Stimulated activated CD4-positive, alpha-beta T cell treated with anti-CD3 and anti-CD28 coated beads, Interleukin-4, amount 100 ng/mL, for 1 hour (primary cell): ENCODE data around the gene RBM15.

Experiments
- DNase-seq: peaks from one replicate; pipeline ENCODE4 v3.0.0-alpha.2; 2020

The RBM15 gene

GRCh38 chr1:110338886-110339406 is at the start of gene RBM15:
Gene RBM15 (plus strand): TSS chr1:110339377. CDS start chr1:110339406, 29 bp downstream.
- peak; percentile 91 for DNase-seq

- no peak for DNase-seq
Observed at GRCh38 chr1:110291241-110292030, 47.7 kb upstream of the RBM15 start.

DNA sequence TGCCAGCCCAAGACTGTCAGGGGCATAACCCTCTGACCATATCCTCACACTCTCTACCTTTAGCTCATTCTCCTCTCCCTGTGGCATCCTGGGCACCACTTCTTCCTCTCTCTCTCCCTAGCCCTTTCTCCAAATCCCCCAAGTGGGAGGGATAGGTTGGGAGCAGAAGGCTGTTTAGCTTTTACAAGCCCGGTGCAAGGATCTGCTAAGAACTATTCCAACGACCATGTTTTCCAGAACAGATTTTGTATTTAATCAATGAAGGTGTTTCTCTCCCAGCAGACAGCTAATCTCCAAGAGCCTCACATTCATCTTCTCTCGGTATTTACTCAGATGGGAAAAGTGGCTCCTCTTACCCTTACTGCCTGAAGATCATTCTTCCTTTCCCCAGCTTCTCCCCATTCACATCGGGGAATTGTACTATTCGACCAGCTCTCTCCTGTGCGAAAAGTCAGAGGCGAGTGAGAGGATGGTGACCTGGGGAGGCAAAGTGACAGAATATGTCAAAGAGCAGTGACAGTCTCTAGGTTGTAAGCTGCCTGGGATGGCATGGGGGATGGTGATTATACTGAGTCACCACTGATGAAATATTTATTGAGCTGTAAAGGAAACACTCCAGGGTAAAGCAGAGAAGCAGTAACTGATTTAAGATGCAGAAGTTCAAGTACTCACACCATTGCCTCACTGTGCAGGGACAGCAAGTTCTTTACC is 47.0 kb upstream of the RBM15 start:
- DNase-seq: no peak

DNA sequence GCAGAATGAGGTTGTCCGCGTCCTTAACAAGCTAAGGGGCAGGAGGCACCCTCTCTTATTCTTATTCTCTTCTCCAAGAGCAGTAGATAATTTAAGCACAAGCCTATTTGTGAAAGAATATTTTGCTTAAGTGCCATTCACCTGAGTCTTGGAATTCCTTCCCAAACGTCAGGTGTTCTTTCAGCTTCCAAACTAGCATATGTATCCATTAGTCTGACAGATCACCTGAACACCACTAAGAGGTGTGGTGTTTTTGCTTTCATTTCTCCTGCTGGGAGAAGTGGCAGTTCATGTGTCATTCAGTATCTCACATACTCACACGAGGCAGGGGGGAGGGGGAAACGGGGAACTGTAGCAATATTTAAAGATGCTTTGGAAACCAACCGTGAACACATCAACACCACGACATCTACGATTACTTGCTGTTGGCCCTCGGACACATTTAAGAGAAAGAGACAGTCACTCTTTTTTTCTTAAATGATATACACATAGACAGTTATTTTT is 45.5 kb upstream of the RBM15 start:
- no peak for DNase-seq

DNA sequence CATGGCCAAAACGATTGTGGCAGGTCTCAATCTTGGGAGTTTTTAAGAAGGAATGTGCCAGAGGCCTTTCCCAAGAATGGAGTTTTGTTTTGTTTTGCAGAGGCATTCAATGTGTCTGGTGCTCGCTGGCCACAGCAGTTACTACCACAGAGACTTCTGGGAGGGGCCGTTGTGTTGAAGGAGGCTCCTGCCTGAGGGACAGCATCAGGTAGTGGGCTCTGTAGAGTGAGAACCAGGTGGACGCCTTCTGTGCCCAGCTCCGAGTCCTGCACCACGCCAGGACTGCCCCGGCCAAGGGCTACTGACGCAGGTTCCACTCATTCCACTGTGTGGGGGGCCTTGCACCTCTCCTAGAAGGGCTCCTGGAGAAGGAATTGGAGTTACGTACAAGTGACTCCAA is 44.9 kb upstream of the RBM15 start:
- no peak for DNase-seq

DNA sequence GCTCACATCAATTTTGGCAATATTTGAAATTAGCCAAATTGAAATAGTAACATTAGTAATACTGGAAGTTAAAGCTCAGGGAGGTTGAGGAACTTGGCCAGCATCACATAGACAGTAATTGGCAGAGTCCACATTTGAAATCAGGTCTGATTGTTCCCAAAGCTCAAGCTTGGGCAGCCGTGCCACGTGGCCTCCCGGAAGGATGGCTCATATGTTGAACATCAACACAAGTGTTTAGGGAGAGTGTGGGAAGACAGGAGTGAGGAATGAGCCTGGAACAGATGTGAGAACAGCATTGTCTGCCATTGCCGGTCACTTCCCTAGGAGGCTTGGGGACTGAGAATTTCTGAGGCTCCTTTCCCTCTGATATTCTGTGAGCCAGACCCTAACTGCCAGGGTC is 40.2 kb upstream of the RBM15 start:
- DNase-seq: no peak

DNA sequence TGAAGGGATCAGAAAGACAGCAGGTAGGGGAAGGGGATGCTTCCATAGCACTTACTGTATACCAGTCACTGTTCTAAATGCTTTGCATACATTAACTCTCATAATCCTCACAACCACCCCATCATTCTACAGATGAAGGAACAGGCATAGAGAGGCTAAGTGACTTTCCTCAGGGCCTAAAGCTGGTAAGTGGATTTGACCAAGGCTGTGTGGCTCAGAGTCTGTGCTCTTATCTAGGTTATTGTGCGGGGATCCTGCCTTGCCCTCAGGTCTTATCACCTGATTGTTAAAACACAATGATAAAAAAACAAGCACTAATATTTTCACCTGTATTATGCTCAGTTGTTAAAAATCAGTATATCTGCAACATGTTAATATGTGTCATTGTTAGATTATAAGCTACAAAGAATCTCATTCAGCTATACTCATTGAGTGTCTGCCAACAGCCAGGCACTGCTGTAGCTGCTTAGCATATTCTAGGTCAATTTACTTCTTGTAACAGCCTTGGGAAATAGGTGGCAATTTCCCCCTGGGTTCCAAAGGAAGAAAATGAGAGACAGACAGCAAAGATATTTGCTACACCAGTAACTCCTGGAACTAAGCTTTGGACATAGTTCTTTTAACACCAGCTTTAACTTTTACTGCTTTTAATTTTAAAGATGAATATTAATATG is 38.6 kb upstream of the RBM15 start:
- no peak for DNase-seq

DNA sequence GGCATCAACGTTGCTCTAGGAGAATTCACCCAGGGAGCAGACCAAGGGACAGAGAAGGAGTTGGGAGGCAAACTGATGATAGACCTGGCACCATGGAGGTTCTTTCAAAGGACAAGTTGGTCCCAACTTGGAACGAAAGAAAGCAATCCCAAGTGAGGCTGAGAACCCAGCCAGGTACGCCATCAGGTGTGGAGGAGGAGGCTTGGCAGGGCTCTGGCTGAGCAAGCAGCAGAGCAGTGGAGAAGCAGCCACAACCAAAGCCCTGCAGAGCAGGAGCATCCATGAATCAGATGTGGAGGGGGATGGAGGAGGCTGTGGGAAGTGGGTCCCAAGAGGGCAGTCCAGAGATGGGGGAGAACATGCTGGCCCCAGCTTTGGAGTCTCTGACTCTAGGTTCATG is 36.3 kb upstream of the RBM15 start:
- no peak for DNase-seq

DNA sequence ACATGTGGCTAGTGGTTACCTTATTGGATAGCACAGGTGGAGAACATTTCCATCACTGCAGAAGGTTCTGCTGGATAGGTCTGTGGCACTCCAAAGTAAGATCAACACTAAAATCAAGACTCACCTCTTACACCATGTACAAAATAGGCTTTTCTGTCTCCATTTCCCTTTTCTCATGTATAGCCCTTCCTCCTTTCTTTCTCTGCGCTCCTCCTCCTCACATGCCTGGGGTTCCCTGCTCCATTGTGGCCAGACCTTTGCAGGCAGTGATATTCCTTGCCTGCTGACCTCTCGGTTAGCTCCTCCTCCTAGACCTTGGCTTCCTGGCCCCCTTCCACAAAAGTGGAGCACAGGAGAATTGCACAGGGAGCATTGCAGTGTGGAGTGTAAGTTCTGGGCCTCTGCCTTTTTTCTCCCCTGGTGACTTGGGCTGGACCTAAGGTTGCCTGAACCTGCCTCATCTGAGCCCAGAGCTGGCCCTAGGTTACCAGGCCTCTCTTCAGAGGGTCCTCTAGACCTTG is 33.2 kb upstream of the RBM15 start:
- DNase-seq: no peak

GRCh38 chr1:110307239-110307974 is 31.8 kb upstream of the RBM15 start:
- DNase-seq: no peak

DNA sequence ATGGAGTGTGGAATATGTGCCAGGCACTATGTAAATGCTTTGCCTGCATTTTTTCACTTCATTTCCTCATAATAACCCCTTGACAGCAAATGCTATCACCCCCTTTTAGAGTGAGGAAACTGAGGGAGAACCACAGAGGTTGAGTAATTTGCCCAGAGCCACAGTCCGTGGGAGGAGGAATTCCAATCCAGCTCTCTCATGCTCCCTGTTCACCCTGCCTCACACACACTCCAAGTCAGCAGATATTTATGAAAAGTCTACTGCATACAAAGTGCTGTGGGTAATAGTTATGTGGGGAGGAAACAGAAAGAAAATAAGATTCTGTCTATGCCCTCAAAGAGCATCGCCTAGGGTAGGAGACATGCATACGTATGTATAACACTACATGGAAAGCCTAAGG is 30.9 kb upstream of the RBM15 start:
- DNase-seq: no peak

DNA sequence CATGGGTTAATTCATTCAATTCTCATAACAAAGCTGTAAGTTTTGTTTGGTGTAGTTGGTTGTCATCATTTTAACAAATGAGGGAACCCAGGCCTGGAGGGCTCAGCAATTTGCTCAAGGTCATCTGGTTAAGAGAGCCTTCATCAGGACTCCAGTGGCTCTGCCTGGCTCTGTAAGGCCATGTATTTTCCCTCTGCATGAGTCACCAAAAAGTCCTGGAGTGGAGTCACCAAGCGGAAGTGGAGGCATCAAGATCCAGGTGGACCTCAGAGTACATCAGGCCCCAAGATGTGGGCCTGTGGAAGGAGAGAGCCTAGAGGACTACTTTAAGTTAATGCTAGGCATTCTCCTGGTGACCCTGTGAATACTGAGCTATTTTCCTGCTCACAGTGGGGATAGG is 30.0 kb upstream of the RBM15 start:
- no peak for DNase-seq

GRCh38 chr1:110309767-110310166 is 29.4 kb upstream of the RBM15 start:
- DNase-seq: no peak

DNA sequence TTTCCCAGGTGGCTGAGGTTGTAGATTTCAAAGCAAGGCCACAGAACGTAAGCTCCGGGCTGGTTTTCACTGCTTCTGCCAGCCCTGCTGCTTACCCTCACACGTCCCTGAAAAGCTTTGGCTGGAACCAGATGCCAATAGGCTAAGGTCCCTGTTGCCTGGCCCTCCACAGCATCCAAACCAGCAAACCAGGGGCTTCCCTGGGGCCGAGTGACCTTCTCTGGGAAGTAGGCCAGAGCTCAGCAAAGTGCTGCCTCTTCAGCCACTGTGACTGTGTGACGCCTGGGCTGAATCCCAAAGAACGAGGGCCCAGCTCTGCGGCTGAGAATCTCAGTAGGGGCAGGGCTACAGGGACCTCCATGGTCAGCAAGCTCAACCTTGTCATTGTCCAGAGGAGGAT is 28.9 kb upstream of the RBM15 start:
- DNase-seq: no peak

DNA sequence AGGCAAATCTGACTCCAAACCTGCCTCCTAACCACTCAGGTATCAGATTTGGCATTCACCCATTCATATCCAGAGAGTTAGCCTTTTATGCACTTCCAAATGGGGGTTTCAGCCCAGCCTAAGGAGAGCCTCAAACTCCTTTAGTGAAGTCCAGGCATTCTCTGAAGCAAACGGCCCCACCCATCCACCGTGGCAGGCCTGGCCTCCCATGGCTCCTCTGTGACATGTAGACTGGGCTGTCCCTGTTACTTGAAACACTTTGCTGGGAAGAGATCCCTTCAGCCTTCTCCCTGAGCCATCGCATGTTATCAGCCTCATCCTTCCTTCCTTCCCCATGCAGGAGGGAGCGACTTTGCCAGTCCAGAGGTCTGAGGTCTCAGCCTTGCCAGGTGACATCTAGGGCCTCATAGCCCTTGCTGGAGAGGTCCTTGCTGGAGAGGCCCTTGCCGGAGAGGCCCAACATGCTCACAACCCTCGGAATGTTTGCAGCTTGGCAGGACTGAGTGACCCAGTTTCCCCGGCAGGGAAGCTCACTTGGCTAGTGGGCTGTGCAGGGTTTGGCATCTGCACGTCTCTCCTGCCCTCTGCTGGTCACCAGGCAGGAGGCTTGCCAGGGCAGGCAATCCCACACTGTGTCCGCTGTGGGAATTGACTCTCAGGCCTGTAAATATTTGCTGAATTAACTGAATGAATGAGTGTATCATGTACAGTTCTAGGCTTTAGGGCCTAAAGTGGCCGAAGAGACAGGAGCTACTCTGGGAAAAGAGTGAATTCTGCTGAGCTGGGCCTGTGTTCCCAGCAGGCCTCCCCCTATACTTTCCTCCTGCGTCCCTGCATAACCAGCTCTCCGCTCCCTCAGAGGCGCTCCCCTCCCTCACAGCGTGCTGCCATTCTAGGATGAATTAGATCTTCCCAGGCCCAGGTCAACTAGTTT is 26.7 kb upstream of the RBM15 start:
- DNase-seq: peak; percentile 73

GRCh38 chr1:110316735-110317134 is 22.4 kb upstream of the RBM15 start:
- DNase-seq: no peak

- DNase-seq: no peak
Observed at GRCh38 chr1:110318046-110318445, 21.1 kb upstream of the RBM15 start.

DNA sequence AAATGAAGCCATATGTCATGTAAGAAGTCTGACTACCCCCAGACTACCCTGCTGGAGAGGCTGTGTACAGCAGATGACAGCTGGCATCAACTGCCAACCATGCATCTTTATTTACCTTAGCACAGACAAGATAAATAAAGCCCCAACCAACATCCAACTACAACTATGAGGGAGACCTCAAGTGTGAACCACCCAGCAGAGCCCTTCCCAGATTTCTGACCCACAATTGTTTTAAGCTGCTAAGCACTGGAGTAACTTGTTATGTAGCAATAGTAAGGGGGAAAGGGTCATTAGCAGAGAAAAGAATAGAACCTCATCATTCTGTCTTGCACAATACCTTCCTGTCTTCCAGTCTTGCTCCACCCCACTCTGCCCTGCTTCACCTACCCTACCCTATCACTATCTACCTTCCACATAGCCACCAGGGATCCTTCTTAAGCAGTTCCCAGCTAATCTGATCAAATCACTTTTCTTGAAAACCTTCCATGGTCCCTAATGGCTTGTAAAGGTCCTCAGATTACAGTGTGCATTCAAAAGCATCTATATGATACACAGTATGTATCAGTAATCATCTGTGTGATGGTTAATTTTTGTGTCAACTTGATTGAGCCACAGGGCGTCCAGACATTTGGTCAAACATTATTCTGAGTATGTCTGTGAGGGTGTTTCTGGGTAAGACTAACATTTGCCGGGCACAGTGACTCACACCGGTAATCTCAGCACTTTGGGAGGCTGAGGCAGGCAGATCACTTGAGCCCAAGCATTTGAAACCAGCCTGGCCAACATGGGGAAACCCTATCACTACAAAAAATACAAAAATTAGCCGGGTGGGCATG is 19.6 kb upstream of the RBM15 start:
- DNase-seq: no peak

GRCh38 chr1:110320168-110320518 is 19.0 kb upstream of the RBM15 start:
- no peak for DNase-seq

DNA sequence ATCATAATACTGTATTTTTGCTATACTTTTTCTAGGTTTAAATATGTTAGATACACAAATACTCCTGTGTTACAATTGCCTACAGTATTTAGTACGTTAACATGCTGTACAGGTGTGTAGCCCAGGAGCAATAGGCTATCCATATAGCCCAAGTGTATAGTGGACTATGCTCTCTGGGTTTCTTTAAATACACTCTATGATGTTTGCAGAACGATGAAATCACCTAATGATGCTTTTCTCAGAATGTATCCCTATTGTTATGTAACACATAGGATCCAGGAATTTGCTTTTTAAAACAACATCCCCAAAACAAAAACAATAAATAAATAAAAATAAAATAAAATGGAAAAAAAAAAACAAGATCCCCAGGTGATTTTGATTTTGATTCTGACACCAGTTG is 18.1 kb upstream of the RBM15 start:
- no peak for DNase-seq

- DNase-seq: no peak
Observed at GRCh38 chr1:110321846-110322245, 17.3 kb upstream of the RBM15 start.
